SHP77 (cell line): ENCODE measurements around the gene CCL25.
A peak's percentile ranks its signal among the peaks of the same experiment; 100 is the strongest.
"Not testable (repeated sequence)": the region's sequence is repeated elsewhere in the genome, so short reads cannot be mapped to it uniquely, and the experiment has no call there.

ENCODE experiments used
- DNase-seq, 2 experiments: peaks; one replicate each; lab custom pipeline; 2025; lab: John Stamatoyannopoulos, UW

The CCL25 gene, protein sequence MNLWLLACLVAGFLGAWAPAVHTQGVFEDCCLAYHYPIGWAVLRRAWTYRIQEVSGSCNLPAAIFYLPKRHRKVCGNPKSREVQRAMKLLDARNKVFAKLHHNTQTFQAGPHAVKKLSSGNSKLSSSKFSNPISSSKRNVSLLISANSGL

DNA sequence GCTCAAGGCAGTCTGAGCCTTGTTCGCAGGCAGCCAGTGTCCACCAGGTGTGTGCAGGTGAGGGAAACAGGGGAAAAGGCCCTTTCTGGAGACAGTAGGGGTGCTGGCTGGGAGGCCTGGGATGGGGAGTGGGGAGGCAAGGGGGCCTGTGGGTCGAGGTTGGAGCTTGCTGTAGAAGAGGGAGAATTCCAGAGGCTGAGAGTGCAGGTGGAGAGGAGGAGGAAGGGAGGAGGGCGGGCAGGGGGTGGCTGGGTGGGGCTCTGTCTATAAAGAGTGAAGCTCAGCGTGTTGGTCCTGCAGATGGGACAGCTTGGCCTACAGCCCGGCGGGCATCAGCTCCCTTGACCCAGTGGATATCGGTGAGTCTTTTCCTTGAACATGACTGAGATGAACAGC lies at the start of gene CCL25:
TSS of gene CCL25 (plus strand) at position 297 of the 396 bp plus-strand sequence. CDS start 290 bp downstream, outside the sequence.
- DNase-seq, result no peak

- no peak for DNase-seq
These were observed 48.6 kb upstream of the CCL25 start for GRCh38 chr19:8004001-8004400.

DNA sequence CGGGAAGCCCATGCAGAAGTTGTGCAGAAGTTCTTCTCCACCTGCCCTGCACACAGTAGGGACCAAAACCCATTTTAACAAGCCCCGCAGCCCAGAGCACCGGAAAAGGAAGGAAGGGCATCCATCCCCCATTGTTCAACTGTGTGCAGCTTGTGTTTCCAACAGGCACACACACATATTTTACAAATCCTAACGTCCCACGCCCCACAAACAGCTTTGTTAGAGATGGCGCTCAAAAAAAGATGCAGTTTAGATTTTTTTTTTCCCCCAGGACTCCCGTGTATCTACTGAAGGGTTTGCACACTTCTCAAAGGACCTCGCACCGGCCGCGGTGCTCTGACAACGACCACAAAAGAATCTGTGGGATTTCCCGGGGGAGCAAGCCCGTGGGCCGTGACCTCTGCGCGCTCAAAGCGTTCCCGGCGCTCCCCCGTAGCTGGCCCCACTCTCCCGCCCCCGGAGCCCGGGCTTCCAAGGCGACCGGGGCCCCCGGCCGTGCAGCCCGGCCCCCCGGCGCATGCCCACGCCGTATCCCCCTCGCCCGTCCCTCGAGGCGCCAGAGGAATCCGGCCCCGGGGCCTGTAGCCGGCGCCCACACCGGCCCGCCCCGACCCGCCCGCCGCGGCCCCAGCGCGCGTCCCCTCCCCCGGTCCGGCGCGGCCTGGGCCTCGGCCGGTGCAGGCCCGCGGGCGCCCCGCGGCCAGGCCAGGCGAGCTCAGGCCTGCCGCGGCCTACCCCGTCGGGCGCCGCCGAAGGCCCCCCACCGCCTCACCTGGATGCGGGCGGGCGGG lies 47.6 kb upstream of the CCL25 start:
- no peak for DNase-seq

- peak; percentile 68 to 86 for DNase-seq
These were observed 46.9 kb upstream of the CCL25 start, which contains the start of gene ELAVL1 for GRCh38 chr19:8005534-8006256. TSS of gene ELAVL1 (minus strand) at chr19:8005641. CDS start at chr19:7991815, 13,826 bp downstream.

DNA sequence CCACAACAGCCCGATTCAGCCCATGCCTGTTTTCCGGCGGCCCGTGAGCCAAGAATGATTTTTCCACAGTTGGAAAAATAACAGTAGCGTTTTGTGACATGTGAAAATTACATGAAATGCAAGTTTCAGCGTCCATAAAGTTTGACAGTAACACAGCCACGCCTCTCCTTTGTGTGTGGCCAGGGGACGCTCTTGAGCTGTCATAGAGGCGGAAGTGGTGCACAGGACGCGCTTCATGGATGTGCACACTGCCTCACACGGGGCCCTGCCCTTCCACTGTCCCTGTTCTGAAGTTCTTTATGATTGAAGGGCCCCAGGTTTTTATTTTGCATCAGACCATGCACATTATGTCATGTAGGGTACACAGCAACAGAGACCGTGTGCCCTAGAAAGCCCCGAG lies 34.8 kb upstream of the CCL25 start:
- peak; percentile 37 to 54 for DNase-seq

- DNase-seq, result no peak
These were observed 31.9 kb upstream of the CCL25 start for GRCh38 chr19:8020681-8021080.

DNA sequence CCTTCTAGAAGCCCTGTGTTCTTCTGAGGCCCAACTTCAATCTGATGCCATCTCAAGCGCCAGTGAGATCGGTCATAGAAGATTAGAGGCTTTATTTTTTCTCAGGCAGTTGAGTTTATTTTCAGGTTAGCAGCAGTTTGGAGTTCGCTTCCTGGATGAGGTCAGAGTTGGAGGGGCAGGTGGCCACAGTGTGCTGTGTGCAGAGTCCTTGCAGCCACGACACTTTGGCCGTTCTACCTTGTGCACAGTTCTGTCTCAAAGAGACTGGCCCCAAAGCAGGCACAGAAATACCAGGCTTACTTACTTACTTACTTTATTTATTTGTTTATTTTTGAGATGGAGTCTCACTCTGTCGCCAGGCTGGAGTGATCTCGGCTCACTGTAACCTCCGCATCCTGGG lies 31.2 kb upstream of the CCL25 start:
- no peak for DNase-seq

DNA sequence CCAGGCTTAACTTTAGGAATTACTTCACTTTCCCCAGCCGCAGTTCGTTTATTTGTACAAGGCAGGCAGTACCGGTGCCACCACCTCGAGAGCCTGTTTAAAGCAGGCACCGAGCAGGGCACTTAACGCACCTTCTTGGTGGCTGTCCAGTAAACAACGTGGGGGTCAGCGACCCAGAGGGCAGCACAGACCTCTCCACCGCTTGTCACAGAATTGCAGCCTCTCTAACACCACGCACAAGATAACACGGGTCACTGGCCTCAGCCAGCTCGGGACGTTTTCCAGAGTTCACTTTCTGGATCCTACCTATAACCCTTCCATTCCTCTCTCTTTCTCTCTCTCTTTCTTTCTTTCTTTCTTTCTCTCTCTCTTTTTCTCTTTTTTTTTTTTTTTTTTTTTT lies 30.3 kb upstream of the CCL25 start:
- DNase-seq, result no peak

GRCh38 chr19:8023371-8023770 lies 29.2 kb upstream of the CCL25 start:
- no peak for DNase-seq

- not testable (repeated sequence) for DNase-seq
These were observed 28.3 kb upstream of the CCL25 start for GRCh38 chr19:8024256-8024655.

GRCh38 chr19:8025316-8025715 lies 27.2 kb upstream of the CCL25 start:
- no peak for DNase-seq

GRCh38 chr19:8028951-8029491 lies 23.5 kb upstream of the CCL25 start:
- no peak for DNase-seq

GRCh38 chr19:8030960-8031359 lies 21.6 kb upstream of the CCL25 start:
- DNase-seq, result no peak

DNA sequence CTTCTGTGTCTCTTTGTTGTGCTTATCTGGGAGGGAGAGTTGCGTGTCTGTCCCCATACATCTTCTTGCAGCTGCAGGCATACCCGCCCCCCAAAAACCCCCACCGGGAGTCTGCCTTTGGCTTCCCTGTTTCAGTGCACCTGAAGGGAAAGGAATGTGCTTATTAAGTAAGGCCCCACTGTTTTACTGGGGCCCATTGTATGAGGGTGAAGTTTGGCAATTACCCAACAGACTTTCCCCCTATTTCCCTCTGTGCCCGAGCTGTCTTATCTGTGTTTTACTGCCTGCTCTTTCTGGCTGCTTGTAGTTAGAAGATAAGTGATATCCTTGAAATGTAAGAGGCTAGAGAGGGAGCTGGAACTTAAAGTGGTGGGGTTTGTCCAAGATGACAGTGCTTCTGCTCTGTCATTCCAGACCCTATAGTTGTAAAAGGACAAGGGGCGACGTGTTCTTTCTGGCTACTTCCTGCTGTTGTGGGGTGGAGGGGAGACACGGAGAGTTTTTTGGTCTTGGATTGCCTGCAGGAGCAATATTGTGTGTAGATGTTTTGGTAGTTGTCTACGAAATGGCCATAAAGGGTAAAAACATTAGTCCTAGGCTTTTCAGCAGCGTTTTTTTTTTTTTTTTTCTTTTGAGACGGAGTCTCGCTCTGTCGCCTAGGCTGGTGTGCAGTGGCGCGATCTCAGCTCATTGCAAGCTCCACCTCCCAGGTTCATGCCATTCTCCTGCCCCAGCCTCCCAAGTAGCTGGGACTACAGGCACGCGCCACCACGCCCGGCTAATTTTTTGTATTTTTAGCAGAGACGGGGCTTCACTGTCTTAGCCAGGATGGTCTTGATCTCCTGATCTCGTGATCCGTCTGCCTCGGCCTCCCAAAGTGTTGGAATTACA lies 19.0 kb upstream of the CCL25 start:
- DNase-seq, result not testable (repeated sequence)

- no peak for DNase-seq
These were observed 18.4 kb upstream of the CCL25 start for GRCh38 chr19:8034178-8034525.

- peak; percentile 49 to 56 for DNase-seq
These were observed 16.0 kb upstream of the CCL25 start for GRCh38 chr19:8036434-8037099.

DNA sequence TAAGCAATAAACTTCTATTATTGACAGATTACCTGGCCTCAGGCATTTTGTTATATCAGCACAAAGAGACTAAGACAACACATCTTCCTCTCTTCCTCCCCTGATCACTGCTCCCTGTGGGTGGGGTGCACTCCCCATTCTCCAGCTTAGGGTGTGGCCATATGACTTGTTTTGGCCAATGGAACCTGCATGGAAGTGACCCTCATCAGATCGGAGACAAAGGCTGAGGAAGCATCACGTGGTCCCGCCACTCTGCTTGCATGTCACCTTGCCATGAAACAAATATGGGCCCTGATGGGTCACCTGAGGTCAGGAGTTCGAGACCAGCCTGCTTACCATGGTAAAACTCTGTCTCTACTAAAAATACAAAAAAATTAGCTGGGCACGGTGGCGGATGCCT lies 13.7 kb upstream of the CCL25 start:
- DNase-seq, result no peak

DNA sequence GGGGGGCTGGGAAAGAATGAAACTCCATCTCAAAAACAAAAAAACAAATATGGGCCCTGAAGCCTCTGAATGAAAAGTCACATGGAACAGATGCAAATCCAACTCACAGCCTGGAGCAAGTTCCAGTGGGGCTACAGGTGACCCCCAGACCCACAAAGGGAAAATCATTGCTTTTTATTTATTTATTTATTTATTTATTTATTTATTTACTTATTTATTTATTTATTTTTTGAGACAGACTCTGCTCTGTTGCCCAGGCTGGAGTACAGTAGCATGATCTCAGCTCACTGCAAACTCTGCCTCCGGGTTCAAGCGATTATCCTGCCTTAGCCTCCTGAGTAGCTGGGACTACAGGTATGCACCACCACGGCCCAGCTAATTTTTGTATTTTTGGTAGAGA lies 13.3 kb upstream of the CCL25 start:
- DNase-seq, result no peak

DNA sequence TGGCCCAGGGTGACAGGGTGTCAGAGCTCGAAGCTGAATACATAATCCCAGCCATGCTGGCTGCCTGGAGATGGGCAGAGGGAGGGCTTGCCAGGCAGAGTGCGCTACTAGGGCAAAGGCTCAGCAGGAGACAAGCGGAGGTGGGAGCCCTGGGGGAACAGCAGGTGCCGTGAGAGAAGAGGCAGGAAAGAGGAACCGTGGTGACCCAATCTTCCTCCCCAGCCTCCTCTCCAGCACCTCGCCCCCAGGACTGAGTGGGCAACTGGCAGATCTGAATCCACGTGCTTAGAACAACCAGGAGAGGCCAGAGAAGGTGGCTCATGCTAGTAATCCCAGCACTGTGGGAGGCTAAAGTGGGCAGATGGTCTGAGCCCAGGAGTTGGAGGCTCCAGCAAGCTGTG lies 11.0 kb upstream of the CCL25 start:
- DNase-seq, result no peak

DNA sequence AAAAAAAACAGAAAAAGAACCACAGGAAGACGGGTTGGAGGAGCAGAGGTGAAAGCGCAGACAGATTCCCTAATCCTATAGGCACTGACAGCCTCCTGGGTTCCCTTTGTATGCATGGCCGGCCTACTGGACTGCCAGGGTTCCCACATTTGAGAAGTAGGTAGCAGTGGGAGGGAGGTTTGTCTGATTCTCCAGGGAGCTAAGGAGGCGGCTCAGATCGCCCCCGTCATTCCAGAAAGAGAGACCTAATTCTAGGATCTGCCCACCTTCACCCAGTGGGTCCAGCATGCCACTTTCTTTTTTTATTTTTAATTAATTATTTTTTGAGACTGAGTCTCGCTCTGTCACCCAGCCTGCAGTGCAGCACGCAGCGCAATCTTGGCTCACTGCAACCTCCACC lies 9.7 kb upstream of the CCL25 start:
- no peak for DNase-seq

GRCh38 chr19:8044018-8044417 lies 8.5 kb upstream of the CCL25 start:
- DNase-seq, result no peak
